Middle frontal gyrus (tissue), 1 donor: ENCODE measurements around the gene PTPN13.

Experiments
- DNase-seq: peaks from one replicate; pipeline ENCODE4 v3.0.0-alpha.2; 2015; ENCODE audit warnings: low spot score; ENCODE audit errors: extremely low spot score

PTPN13 gene, protein sequence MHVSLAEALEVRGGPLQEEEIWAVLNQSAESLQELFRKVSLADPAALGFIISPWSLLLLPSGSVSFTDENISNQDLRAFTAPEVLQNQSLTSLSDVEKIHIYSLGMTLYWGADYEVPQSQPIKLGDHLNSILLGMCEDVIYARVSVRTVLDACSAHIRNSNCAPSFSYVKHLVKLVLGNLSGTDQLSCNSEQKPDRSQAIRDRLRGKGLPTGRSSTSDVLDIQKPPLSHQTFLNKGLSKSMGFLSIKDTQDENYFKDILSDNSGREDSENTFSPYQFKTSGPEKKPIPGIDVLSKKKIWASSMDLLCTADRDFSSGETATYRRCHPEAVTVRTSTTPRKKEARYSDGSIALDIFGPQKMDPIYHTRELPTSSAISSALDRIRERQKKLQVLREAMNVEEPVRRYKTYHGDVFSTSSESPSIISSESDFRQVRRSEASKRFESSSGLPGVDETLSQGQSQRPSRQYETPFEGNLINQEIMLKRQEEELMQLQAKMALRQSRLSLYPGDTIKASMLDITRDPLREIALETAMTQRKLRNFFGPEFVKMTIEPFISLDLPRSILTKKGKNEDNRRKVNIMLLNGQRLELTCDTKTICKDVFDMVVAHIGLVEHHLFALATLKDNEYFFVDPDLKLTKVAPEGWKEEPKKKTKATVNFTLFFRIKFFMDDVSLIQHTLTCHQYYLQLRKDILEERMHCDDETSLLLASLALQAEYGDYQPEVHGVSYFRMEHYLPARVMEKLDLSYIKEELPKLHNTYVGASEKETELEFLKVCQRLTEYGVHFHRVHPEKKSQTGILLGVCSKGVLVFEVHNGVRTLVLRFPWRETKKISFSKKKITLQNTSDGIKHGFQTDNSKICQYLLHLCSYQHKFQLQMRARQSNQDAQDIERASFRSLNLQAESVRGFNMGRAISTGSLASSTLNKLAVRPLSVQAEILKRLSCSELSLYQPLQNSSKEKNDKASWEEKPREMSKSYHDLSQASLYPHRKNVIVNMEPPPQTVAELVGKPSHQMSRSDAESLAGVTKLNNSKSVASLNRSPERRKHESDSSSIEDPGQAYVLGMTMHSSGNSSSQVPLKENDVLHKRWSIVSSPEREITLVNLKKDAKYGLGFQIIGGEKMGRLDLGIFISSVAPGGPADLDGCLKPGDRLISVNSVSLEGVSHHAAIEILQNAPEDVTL (N-terminal part only)

DNA sequence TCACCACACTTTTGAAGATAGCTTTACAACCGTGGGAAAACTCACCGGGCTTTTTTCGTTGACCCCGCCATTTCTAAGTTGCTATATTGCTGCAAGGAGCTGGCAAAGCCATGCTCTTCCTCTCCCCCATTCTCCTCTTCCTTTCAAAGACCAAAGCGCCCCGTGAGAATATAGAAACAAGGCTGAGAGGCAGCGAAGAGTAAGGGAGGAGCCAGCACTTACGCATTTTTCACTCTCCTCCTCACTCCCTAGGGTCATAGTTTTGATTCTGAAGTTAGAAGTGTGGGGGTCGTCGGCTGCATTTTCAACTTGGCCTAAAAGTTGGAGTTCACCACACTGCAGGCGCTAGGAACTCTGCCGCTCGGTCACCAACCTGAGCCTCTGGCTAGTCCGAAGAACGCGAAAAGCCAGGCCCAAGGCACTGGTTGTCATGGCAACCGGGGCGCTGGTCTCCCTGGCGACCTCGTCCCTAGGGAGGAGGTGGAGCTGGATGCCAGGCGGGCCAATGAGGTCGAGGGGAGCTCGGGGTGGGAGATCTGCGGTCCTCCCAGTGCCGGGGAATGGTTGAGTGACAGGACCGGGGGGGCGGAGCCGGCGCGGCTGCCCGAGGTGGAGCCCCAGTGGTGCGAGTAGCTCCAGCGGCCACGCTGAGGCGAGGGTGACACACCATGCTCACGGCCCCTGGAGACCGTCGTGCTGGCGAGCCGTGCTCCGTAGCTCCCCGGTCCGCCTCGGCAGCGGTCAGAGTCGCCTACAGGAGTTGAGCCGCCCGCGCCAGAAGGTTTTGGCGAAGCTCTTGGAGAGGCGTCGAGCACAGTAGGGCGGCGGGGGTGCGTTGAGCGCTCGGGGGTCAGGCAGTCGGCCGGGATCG lies at the start of gene PTPN13:
TSS of gene PTPN13 (plus strand) at position 628 of the 871 bp plus-strand sequence. CDS start 40,942 bp downstream, outside the sequence.
- peak; percentile 96 for DNase-seq

DNA sequence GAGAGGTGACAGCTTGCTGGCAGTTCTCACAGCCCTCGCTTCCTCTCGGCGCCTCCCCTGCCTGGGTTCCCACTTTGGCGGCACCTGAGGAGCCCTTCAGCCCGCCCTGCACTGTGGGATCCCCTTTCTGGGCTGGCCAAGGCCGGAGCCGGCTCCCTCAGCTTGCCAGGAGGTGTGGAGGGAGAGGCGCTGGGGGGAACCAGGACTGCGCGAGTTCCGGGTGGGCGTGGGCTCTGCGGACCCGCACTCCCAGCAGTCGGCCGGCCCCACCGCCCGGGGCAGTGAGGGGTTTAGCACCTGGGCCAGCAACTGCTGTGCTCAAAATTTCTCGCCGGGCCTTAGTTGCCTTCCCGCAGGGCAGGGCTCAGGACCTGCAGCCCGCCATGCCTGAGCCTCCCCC lies 47.0 kb upstream of the PTPN13 start:
- no peak for DNase-seq

DNA sequence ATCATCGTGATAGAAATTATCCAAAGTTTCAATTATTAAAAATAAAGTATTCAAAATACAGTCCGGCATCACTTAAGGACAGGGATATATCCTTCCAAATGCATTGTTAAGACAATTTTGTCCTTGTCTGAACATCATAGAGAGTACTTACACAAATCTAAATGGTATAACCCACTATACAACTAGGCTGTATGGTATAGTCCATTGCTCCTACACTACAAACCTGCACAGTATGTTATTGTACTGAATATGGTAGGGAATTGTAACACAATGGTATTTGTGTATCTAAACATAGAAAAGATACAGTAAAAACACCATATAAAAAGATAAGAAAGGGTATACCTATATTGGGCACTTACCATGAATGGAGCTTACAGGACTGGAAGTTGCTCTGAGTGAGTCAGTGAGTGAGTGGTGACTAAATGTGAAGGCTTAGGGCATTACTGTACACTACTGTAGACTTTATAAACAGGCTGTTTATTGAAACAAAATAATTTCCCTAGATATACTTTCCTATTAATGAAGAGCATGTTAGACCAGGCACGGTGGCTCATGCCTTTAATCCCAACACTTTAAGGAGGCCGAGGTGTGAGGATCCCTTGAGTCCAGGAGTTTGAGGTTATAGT lies 44.8 kb upstream of the PTPN13 start:
- DNase-seq, result no peak

DNA sequence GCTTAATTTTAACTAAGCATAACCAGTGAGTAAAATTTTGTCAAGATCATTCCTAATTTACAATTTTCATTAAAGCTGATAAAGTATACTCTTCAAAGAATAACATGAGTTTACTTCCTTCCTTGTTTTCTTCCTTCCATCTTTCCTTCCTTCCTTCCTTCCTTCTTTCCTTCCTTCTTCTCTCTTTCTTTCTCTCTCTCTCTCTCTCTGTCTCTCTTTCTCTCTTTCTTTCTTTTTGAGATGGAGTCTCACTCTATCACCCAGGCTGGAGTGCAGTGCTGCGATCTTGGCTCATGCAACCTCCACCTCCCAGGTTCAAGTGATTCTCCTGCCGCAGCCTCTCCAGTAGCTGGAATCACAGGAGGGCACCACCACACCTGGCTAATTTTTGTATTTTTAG lies 42.7 kb upstream of the PTPN13 start:
- DNase-seq, result no peak

DNA sequence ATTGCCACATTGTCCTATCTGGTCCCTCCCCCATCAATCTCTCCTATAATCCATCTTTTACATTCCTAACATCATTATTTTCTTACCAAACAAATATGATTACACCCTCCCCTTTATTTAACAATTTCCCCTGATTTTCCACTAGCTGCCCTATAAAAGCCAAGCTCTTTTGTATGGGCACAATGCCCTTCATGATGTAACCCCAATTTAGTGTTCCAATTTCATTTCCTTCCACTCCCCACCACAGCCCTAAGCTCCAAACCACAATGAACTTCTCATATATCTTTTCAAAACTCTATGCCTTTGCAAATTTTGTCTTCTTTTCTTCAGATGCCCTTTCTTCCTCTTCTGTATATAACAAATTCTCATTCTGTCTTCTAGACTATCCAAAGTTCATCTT lies 39.5 kb upstream of the PTPN13 start:
- no peak for DNase-seq

DNA sequence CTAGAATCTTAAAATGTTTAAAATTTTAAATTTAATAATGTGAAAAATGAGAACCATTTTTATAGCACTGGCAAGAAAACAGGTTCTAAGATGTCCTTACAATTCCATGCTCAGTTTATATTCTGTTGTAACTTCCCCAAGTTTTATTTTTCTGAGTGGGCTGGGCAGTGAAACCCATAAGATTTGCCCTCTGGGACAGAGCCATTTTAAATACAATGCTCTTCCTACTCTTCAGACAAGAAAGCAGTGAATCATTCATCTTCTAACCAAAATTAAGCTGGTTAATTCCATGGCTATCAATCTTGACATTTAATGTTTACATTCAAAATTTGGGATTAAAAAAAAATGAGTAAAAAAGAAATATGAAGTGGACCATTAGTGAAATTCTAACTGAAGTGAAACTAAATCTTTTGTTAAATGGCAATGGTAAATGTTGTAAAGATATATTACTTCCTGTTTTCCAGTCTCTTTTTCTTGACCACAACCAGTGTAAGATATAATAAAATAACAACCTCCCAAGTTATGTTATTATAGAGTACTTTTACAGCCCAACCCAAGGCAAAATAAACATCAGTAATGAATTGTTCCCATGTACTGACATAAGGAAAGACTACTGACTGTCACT lies 37.2 kb upstream of the PTPN13 start:
- no peak for DNase-seq

DNA sequence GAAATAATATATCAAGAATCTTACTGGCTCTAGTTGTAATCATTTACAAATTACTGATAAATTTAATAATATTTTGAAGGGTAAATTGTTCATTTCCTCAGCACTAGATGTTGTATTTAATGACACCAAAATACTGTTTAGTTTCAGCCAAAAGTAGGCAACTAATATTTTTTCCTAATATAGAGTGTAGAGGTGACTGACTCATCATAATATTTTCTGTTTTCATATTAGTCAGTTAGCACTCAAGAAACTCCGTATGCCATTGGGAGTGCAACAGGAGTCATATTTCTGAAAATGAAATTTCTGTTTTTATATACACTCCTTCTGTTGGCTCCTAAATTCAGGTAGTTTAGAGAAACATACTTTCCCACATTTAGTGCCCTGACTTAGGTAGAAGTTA lies 36.6 kb upstream of the PTPN13 start:
- no peak for DNase-seq

DNA sequence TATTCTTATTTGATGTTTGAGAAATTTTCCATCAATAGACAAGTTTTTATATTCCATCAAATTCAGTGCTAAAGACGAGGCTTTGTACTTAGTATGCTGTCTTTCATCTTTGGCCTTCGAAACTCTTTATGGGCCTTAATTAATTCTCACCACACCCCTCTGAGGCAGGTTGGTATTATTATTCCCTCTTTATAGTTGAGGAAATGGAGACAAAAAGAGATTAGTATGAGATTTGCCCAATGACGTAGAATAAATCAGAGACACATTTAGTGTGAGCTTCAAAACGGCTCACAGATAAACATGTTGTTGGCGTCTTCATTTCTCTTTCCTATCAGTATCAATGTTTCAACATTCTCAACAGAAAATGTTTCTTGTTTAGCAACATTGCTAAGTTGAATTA lies 35.9 kb upstream of the PTPN13 start:
- DNase-seq, result no peak

DNA sequence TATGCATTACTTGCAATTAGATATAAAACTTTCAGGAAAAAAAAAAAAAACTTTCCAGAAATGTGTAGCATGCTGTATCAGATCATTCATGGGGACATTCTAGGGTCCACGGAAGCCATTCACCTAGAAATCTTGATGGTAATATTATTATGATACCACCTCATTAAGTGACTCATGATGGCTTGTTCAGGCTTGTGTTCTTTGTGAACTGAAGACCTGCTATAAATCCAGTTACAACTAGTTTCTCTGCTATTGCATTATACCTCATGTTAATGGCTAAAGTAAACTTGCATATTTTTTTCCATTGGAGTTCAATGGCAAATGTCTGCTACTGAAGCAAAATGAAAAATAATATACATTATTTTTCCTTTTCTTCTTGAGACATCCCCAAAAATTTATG lies 35.3 kb upstream of the PTPN13 start:
- no peak for DNase-seq

DNA sequence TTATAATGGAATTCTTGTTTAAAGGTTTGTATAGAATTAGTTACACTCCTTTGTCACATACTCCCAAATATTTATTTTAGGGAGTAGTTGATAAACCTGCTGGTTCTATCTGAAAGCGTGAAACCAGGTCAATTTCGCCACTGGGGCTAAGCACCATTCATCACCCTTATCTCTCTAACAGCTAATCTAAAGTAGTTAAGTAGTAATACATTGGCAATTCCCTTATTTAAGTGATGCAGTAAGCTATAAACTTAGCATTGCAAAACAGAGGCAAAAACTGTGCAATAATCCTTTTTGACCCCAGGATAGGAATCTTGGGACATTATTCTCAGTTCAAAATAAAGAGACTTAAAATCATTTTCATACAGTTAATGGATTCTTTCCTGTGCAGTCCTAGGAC lies 33.7 kb upstream of the PTPN13 start:
- no peak for DNase-seq

DNA sequence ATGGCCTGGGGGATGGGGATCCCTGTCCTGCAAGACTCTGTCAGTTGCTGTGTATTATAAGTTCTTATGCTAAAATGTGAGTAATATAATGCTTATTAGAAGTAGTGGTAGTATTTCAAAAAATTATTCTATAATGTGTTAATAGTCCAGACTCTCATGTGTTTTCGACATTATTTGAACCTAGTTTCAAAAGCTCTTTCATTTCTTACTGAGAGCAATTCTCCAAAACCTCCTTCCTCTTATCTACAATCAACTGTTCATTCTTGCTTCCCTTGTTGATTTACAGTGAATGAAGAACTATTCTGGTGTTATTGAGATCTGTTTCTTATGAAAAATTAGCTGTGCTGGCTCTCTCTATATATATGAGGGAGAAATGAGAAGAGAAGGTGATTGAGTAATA lies 32.9 kb upstream of the PTPN13 start:
- no peak for DNase-seq

DNA sequence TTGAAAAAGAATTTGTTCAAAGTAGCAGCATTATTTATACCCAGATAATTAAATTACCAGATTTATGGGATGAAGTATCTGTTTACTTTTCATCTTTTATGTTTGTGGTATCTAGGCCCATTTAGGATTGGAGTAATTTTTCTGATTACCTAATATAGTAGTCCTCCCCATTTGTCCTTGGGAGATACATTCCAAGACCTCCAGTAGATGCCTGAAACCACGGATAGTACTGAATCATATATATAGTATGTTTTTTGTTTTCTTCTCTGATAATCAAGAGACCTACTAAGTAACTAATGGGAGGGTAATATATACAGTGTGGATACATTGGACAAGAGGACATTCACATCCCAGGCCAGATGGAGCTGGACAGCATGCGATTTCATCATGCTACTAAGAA lies 30.7 kb upstream of the PTPN13 start:
- no peak for DNase-seq

DNA sequence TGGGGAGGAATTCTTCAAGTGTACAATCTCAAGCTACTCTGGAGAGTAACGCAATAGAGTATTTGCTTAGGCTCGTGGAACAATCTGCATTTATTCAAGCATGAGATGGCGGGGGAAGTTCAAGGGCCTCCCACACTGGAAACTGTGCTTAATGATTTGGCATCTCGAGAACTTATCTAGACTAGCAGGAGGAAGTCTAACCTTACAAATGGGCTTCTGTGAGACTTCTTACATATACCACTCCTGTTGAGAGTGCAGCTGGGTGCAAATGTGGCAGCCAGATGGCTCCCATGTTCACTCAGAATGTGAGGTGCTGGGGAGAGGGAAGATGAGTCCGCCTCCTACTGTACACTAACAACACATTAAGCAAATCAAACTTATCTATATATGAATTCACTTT lies 29.3 kb upstream of the PTPN13 start:
- DNase-seq, result no peak

DNA sequence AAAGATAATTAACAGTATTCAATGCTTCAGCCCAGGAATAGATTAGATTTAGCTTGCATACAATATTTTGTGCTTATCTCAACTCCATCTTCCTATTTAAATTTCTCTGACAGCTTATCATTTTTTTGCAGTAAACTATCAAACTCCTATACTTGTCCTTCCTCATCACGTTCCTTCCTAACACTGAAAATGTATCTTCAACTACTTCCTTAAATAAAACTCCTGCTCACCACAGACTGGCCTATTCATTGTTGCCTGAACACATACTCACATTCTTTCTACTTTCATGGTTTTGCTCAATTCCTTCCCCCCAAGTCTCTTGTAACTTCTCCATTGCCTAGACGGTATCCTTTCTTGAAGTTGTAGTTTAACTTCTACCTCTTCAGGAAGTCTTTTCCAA lies 28.5 kb upstream of the PTPN13 start:
- no peak for DNase-seq

DNA sequence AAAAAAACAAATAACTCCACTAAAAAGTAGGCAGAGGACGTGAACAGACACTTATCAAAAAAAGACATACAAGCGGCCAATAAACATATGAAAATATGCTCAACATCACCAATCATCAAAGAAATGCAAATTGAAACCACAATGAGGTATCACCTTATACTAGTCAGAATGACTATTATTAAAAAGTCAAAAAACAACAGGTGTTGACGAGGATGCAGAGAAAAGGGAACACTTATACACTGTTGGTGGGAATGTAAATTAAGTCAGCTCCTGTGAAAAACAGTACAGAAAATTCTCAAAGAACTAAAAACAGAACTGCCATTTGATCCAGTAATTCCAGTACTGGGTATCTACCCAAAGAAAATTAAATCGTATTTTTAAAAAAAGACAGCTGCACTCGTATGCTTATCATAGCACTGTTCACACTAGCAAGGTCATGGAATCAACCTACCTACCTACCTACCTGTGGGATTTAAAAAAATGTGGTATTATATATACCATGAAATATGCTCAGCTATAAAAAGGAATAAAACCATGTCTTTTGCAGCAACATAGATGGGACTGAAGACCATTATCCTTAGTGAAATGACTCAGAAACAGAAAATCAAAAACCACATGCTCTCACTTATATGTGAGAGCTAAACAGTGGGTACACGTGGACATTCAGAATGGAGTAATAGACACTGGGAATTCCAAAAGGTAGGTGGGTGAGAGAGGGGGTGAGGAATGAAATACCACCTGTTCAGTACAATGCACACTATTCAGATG lies 24.8 kb upstream of the PTPN13 start:
- DNase-seq, result no peak

DNA sequence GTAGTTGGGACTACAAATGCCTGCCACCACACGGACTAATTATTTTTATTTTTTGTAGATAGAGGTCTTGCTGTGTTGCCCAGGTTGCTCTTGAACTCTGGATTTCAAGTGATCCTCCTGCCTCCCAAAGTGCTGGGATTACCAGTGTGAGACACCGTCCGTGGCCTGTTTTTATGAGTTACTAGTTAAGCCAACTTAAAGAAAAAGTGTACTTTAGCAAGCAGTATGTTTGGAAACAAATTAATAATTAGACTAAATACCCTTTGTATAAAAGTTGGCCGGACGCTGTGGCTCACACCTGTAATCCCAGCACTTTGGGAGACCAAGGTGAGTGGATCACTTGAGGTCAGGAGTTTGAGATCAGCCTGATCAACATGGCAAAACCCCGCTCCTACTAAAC lies 14.2 kb upstream of the PTPN13 start:
- DNase-seq, result no peak

DNA sequence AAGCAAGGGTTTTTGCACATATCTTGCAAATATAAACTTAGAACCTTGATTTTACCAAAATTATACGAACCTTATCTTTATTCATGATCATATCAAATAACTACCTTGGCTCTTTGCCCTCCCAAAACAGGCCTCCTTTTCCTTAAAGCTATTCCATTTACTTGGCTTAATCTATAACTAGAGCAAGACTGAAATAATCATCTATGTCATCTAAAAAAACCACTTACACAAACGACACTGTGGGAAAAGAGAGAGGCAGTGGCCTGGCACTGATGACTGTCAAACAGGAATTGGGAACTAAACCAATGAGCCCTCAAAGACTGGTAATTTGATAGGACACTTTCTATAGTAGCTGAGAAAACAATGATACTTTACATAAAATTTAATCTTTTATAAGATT lies 11.7 kb upstream of the PTPN13 start:
- no peak for DNase-seq

DNA sequence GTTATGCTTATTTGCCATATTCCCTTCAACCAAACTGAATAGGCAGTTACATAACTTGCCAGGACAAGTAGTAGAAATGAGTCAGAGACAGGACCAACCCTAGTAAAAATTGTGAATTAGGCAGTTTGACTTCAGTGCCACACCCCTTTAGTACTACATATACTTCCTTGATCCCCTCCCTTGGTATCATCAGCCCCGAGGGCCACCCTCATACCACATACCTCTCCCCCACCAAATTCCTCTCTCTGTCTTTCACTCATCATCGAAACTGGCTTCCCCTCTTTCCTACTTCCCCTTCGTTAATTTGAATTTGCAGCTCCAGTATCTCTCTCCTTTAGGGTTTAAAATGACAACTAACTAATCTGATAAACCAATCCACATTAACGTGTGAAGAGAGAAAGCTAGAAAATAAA lies 7.9 kb upstream of the PTPN13 start:
- DNase-seq, result no peak

DNA sequence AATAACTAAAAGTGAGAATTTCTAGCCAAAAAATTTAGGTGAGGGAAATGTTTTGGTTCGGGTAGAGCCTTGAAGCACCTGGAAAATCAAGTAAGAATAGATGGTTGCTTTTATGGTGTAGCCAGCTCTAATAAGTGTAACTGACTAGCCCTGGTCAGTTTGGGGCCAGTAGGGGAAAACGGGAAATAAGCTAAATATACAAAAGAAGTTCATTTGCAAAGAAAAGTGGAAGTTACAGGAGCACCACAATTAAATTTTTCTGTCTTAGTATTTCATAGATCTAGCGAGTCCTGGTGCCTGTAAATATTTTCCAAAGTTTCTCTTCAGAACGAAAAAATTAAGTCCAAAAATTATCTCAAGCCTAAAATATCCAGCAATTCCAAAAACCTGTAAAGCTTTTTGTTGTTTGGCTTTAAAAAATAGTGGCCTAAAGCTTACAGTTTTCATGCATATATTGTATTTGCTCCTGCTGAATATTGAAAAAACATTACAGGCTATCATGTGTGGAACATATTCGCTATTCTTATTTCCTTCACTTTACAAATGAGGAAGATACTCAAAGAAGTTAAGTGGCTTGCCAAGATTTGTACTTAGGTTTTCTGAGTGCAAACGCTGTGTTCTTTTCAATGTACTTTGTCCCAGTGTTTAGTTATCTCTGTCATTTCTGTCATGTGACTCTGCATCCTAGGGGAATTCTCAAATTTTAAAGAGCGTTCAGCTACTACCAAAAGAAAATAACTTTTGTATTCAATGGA lies 7.3 kb upstream of the PTPN13 start:
- no peak for DNase-seq
